ENCODE measurements around the gene DGKZ.

GRCh38 chr11:46429717-46430116, 82.5 kb downstream of the DGKZ start:
- TF ChIP-seq CTCF (IDR thresholded peaks at IDR 0.05), result no peak
- no peak for TF ChIP-seq EZH2 (IDR thresholded peaks at IDR 0.05)
- TF ChIP-seq EZH2phosphoT487 (IDR thresholded peaks at IDR 0.05), result no peak

Measured in neural progenitor cell (in vitro differentiated cells).